H1 (cell line): ENCODE data around the gene TECR. TPM values are rescaled to one million over a fixed set of nuclear protein-coding genes. Genes with fewer than 3 reads are reported as not detected.

Source experiments
- CTCF ChIA-PET: fragments of 300-600 bp; sonication (Branson Sonifier 250); formaldehyde crosslinking; loops from one replicate; lab custom pipeline; 2021; ENCODE audit not compliant: partially characterized antibody; lab: Charles Lee
- POLR2A ChIA-PET: fragments of 300-600 bp; sonication (Branson Sonifier 250); formaldehyde crosslinking; loops from one replicate; lab custom pipeline; 2021; ENCODE audit warnings: inconsistent platforms; ENCODE audit not compliant: partially characterized antibody; lab: Charles Lee
- DNase-seq, 2 experiments: peaks; one replicate each; pipeline versions ENCODE4 v3.0.0 to v3.0.0-alpha.2; 2010 to 2022; ENCODE audit warnings: low spot score in 2 of 2, low read depth in 1 of 2, mixed read lengths in 1 of 2
- FAIRE-seq: peaks from 2 replicates; lab custom pipeline; 2011; peaks lifted over from hg19 to GRCh38; lab: Jason Lieb, UNC
- H2AFZ ChIP-seq: 2 replicates; pipeline ENCODE4 v1.8.1; 2012; ENCODE audit warnings: low read length, inconsistent platforms
- H2AK5ac ChIP-seq: 2 replicates; pipeline ENCODE4 v1.6.1; 2013; ENCODE audit warnings: low read depth, low read length
- H2BK120ac ChIP-seq: replicated peaks from 2 replicates; pipeline ENCODE3; 2013; ENCODE audit warnings: low read depth, low read length, inconsistent platforms
- H2BK12ac ChIP-seq: 2 replicates; pipeline ENCODE4 v1.6.1; 2013; ENCODE audit warnings: low read depth, low read length
- H2BK15ac ChIP-seq: 2 replicates; pipeline ENCODE4 v1.6.1; 2013; ENCODE audit warnings: low read length
- H2BK20ac ChIP-seq: 2 replicates; pipeline ENCODE4 v1.6.1; 2013; ENCODE audit warnings: low read length
- H2BK5ac ChIP-seq: 2 replicates; pipeline ENCODE4 v1.6.1; 2013; ENCODE audit warnings: low read depth, low read length
- H3K14ac ChIP-seq: 2 replicates; pipeline ENCODE4 v1.6.1; 2013; ENCODE audit warnings: inconsistent platforms; ENCODE audit not compliant: insufficient read length
- H3K18ac ChIP-seq: 2 replicates; pipeline ENCODE4 v1.6.1; 2013; ENCODE audit warnings: low read length; ENCODE audit errors: extremely low read depth
- H3K23ac ChIP-seq: 2 replicates; pipeline ENCODE4 v1.6.1; 2013; ENCODE audit warnings: inconsistent platforms; ENCODE audit not compliant: insufficient read length
- H3K23me2 ChIP-seq: 2 replicates; pipeline ENCODE4 v1.6.1; 2013; ENCODE audit warnings: low read depth, low read length
- H3K27ac ChIP-seq: 2 replicates; pipeline ENCODE4 v1.6.1; 2011; ENCODE audit warnings: low read depth, low read length, inconsistent platforms
- H3K27me3 ChIP-seq, 4 experiments: replicated peaks in 1 of 4; 1 replicate in 1 of 4; 2 replicates in 3 of 4; pipeline versions ENCODE4 v1.6.1 to v1.8.1; 2011 to 2013; ENCODE audit warnings: low read length in 3 of 4, mild to moderate bottlenecking in 3 of 4, inconsistent platforms in 2 of 4, mixed read lengths in 2 of 4, moderate library complexity in 1 of 4; ENCODE audit not compliant: control insufficient read depth in 3 of 4, insufficient read depth in 3 of 4; ENCODE audit errors: extremely low read depth in 1 of 4
- H3K36me3 ChIP-seq, 4 experiments: 2 replicates each; pipeline versions ENCODE4 v1.6.1 to v1.8.1; 2011 to 2013; ENCODE audit warnings: mild to moderate bottlenecking in 4 of 4, low read length in 3 of 4, moderate library complexity in 2 of 4, control low read depth in 1 of 4, inconsistent platforms in 1 of 4; ENCODE audit not compliant: insufficient read depth in 4 of 4, control insufficient read depth in 2 of 4
- H3K4ac ChIP-seq: replicated peaks from 2 replicates; pipeline ENCODE3; 2013; ENCODE audit warnings: low read length, low read depth, mixed read lengths, inconsistent platforms; ENCODE audit not compliant: insufficient read length
- H3K4me1 ChIP-seq, 4 experiments: replicated peaks in 1 of 4; 1 replicate in 1 of 4; 2 replicates in 3 of 4; pipeline versions ENCODE4 v1.6.1 to v1.8.1; 2011 to 2013; ENCODE audit warnings: low read length in 3 of 4, inconsistent platforms in 2 of 4, mixed read lengths in 1 of 4; ENCODE audit not compliant: insufficient read depth in 4 of 4, control insufficient read depth in 3 of 4
- H3K4me2 ChIP-seq, 2 experiments: 2 replicates each; pipeline versions ENCODE4 v1.6.1 to v1.8.1; 2011 to 2013; ENCODE audit warnings: low read depth in 2 of 2, low read length in 2 of 2, control low read depth in 1 of 2, inconsistent platforms in 1 of 2, mild to moderate bottlenecking in 1 of 2; ENCODE audit not compliant: insufficient read depth in 1 of 2
- H3K4me3 ChIP-seq, 4 experiments: fragments of 200-600, 300-600 bp in 1 of 4; sonication (generic), shearing (Covaris generic), sonication (Bioruptor Twin) in 1 of 4; 2 replicates each; pipeline versions ENCODE4 v1.5.1 to v1.8.1; 2011 to 2016; ENCODE audit warnings: low read length in 4 of 4, low read depth in 3 of 4, control low read depth in 2 of 4, inconsistent platforms in 2 of 4, mild to moderate bottlenecking in 2 of 4, mixed read lengths in 1 of 4, moderate library complexity in 1 of 4; ENCODE audit not compliant: insufficient read depth in 2 of 4; ENCODE audit errors: extremely low read depth in 1 of 4
- H3K56ac ChIP-seq: replicated peaks from 2 replicates; pipeline ENCODE3; 2013; ENCODE audit warnings: low read depth, mild to moderate bottlenecking, mixed read lengths, low read length, inconsistent platforms; ENCODE audit not compliant: insufficient read length
- H3K79me1 ChIP-seq: 2 replicates; pipeline ENCODE4 v1.6.1; 2013; ENCODE audit warnings: low read depth, low read length, control low read depth
- H3K79me2 ChIP-seq, 2 experiments: 2 replicates each; pipeline versions ENCODE4 v1.6.1 to v1.8.1; 2012 to 2013; ENCODE audit warnings: low read length in 2 of 2, mild to moderate bottlenecking in 2 of 2, inconsistent platforms in 1 of 2; ENCODE audit not compliant: insufficient read depth in 2 of 2, control insufficient read depth in 1 of 2
- H3K9ac ChIP-seq, 4 experiments: replicated peaks in 1 of 4; 1 replicate in 1 of 4; 2 replicates in 3 of 4; pipeline versions ENCODE4 v1.6.1 to v1.8.1; 2011 to 2013; ENCODE audit warnings: low read depth in 3 of 4, low read length in 3 of 4, control low read depth in 2 of 4, mild to moderate bottlenecking in 2 of 4, moderate library complexity in 2 of 4, inconsistent platforms in 1 of 4; ENCODE audit errors: extremely low read depth in 1 of 4
- H3K9me3 ChIP-seq, 2 experiments: 2 replicates each; pipeline versions ENCODE4 v1.6.1 to v1.8.1; 2012 to 2013; ENCODE audit warnings: mild to moderate bottlenecking in 2 of 2, moderate library complexity in 2 of 2, control low read depth in 1 of 2, inconsistent platforms in 1 of 2, low read depth in 1 of 2, low read length in 1 of 2, mixed read lengths in 1 of 2; ENCODE audit not compliant: insufficient read depth in 2 of 2
- H4K20me1 ChIP-seq, 2 experiments: replicated peaks in 1 of 2; 2 replicates each; pipeline versions ENCODE3 to v1.8.1; 2011 to 2013; ENCODE audit warnings: inconsistent platforms in 2 of 2, low read length in 2 of 2, mild to moderate bottlenecking in 1 of 2; ENCODE audit not compliant: insufficient read depth in 2 of 2, control insufficient read depth in 1 of 2
- H4K5ac ChIP-seq: 2 replicates; pipeline ENCODE4 v1.6.1; 2013; ENCODE audit warnings: low read length, low read depth, mixed read lengths, inconsistent platforms; ENCODE audit not compliant: insufficient read length
- H4K8ac ChIP-seq: 2 replicates; pipeline ENCODE4 v1.8.0; 2013; ENCODE audit warnings: mild to moderate bottlenecking, moderate library complexity, low read length, inconsistent platforms; ENCODE audit not compliant: insufficient read depth; ENCODE audit errors: extremely low read depth
- H4K91ac ChIP-seq: replicated peaks from 2 replicates; pipeline ENCODE3; 2013; ENCODE audit warnings: low read length, mixed read lengths, inconsistent platforms; ENCODE audit not compliant: insufficient read length
- BRCA1 ChIP-seq: IDR thresholded peaks from 2 replicates; pipeline ENCODE4 v1.6.1; 2012; ENCODE audit warnings: low read depth, low read length, improper control_type of control experiment
- EGR1 ChIP-seq: IDR thresholded peaks from 2 replicates; pipeline ENCODE4 v1.6.1; 2011; ENCODE audit warnings: low read depth, low read length, borderline replicate concordance
- GABPA ChIP-seq: IDR thresholded peaks from 2 replicates; pipeline ENCODE4 v1.6.1; 2011; ENCODE audit warnings: mild to moderate bottlenecking, low read length, moderate library complexity, borderline replicate concordance; ENCODE audit not compliant: insufficient read depth
- JUND ChIP-seq: IDR thresholded peaks from 2 replicates; pipeline ENCODE4 v1.6.1; 2011; ENCODE audit warnings: mild to moderate bottlenecking, improper control_type of control experiment, low read length
- KDM4A ChIP-seq: IDR thresholded peaks from one replicate; pipeline ENCODE4 v1.7.1; 2012; ENCODE audit warnings: low read depth, mild to moderate bottlenecking, moderate library complexity, low read length, inconsistent platforms; ENCODE audit not compliant: severe bottlenecking
- NRF1 ChIP-seq: IDR thresholded peaks from 2 replicates; pipeline ENCODE4 v1.6.1; 2011; ENCODE audit warnings: mild to moderate bottlenecking, low read depth, low read length, improper control_type of control experiment
- RXRA ChIP-seq: IDR thresholded peaks from 2 replicates; pipeline ENCODE4 v1.6.1; 2011; ENCODE audit warnings: low read depth, mild to moderate bottlenecking, low read length, moderate library complexity; ENCODE audit not compliant: insufficient read depth
- SIN3A ChIP-seq, 2 experiments: IDR thresholded peaks in 1 of 2; conservative IDR thresholded peaks in 1 of 2; 2 replicates each; pipeline ENCODE4 v1.6.1; 2011 to 2012; ENCODE audit warnings: low read length in 2 of 2, improper control_type of control experiment in 1 of 2, low read depth in 1 of 2, mild to moderate bottlenecking in 1 of 2
- SUZ12 ChIP-seq: fragments of 200-600 bp; sonication (generic); IDR thresholded peaks from 2 replicates; pipeline ENCODE4 v1.6.1; 2012; ENCODE audit warnings: mild to moderate bottlenecking, inconsistent platforms, low read length, moderate library complexity, mixed read lengths
- TCF12 ChIP-seq: IDR thresholded peaks from 2 replicates; pipeline ENCODE4 v1.6.1; 2011; ENCODE audit warnings: low read depth, mild to moderate bottlenecking, low read length
- TEAD4 ChIP-seq: IDR thresholded peaks from 2 replicates; pipeline ENCODE4 v1.6.1; 2012; ENCODE audit warnings: low read depth, low read length, inconsistent platforms, mixed read lengths
- YY1 ChIP-seq: IDR thresholded peaks from 2 replicates; pipeline ENCODE4 v1.6.1; 2011; ENCODE audit warnings: low read depth, mild to moderate bottlenecking, low read length
- WGBS, 2 experiments: shearing (Covaris generic) in 1 of 2; methylation state at CpG; one replicate each; pipeline versions ENCODE4 v1.1.6 to v1.1.7; 2013 to 2015; ENCODE audit warnings: low lambda C conversion rate in 2 of 2, mixed read lengths in 2 of 2, inconsistent platforms in 1 of 2, low coverage in 1 of 2, missing lambda C conversion rate in 1 of 2; ENCODE audit not compliant: insufficient replicate concordance in 2 of 2, insufficient coverage in 1 of 2, insufficient read length in 1 of 2; ENCODE audit errors: extremely low coverage in 1 of 2, missing lambda C conversion rate in 1 of 2; 5-methylcytosine and 5-hydroxymethylcytosine counted together
- polyA plus RNA-seq, 7 experiments: library from polyadenylated mRNA; depleted of rRNA in 3 of 7; stranded (reverse) in 5 of 7; unstranded in 2 of 7; fragments of >200 nt in 5 of 7; fragments of 200-250 nt in 2 of 7; gene quantifications; 1 replicate in 5 of 7; 2 replicates in 1 of 7; 4 replicates in 1 of 7; pipeline versions ENCODE4 v1.2.1 to v1.2.3, GENCODE V29; 2011 to 2013; ENCODE audit warnings: missing spikeins in 2 of 7, mixed read lengths in 2 of 7
- total RNA-seq: library from RNA; stranded (reverse); fragmentation: NEBNext Ultra II Directional; extraction: Animal tissue kit (Norgen Biotek cat#: 25700); gene quantifications from 2 replicates; pipeline ENCODE4 v1.2.1, GENCODE V29; 2021
- TF ChIP-seq, protein P1 (sequence below): IDR thresholded peaks from 2 replicates; pipeline ENCODE4 v1.6.1; 2012; ENCODE audit warnings: inconsistent platforms

The TECR gene
- total and polyA plus RNA-seq, 2 of the 8 experiments (the other 6 are each of a cell fraction or from before 2014, with no cell fraction given): 172 to 405 TPM

- WGBS, 2 experiments: 80% methylated on average over 4 of the region's 4 CpGs; no CpG with 5 or more reads in 1 of the 2 experiments
- Histone ChIP-seq H2AFZ (no peak overlapping the region), H3K79me1 (peaks cover 8% of the 10 kb centered on the region), H3K18ac (no peak overlapping the region), H4K20me1 (no peaks in the 10 kb centered on the region), H3K4me3 (no peak overlapping the region), H2BK120ac (no peak overlapping the region), H3K23me2 (peaks cover 4% of the 10 kb centered on the region), H2AK5ac (no peak overlapping the region), H2BK12ac (no peak overlapping the region), H3K14ac (no peak overlapping the region), H3K4ac (no peak overlapping the region), H3K36me3 (no peaks in the 10 kb centered on the region), H2BK5ac (peak overlapping the region; percentile 31; the same call in 1 of the 2 replicates), H3K4me2 (no peak overlapping the region), H3K79me2 (peaks cover 4 to 17% of the 10 kb centered on the region in 2 experiments), H4K5ac (no peak overlapping the region), H4K91ac (no peak overlapping the region), H3K27ac (no peak overlapping the region), H2BK20ac (no peak overlapping the region), H3K4me1 (peaks cover 0 to 2% (median 1%) of the 10 kb centered on the region in 4 experiments; a peak in 3 of 7 replicates), H3K27me3 (no peaks in the 10 kb centered on the region), H2BK15ac (no peak overlapping the region; the same call in 1 of the 2 replicates), H3K9me3 (no peaks in the 10 kb centered on the region), H3K56ac (no peak overlapping the region), H3K23ac (no peak overlapping the region), H3K9ac (no peak overlapping the region), H4K8ac (no peak overlapping the region)
- no peak for FAIRE-seq
- no peak for DNase-seq
- CTCF ChIA-PET: interaction anchor here (1.1 kb wide), 1 partner anchor 21 kb away, joined by 4 read pairs; no protein-coding TSS in a partner anchor
- POLR2A ChIA-PET: interaction anchor here (0.6 to 2.2 kb wide), 5 partner anchors 8 to 752 kb away, joined by 3 to 7 read pairs (median 3); partner anchors contain the start of genes C19orf53, DNAJB1 and GIPC1
- TF ChIP-seq SUZ12 (no peak), GABPA (no peak), SIN3A (conservative IDR thresholded peaks at IDR 0.05 in 1 of 2, IDR thresholded peaks at IDR 0.05 in 1 of 2; ENCODE audit: low read depth in 1 of 2, low read length in 2 of 2) (no peak), BRCA1 (no peak), NRF1 (no peak), RXRA (no peak), TCF12 (no peak), KDM4A (no peak), JUND (no peak), YY1 (no peak), TEAD4 (no peak), EGR1 (no peak)
- TF ChIP-seq, protein P1, sequence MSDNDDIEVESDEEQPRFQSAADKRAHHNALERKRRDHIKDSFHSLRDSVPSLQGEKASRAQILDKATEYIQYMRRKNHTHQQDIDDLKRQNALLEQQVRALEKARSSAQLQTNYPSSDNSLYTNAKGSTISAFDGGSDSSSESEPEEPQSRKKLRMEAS: no peak
Measured at GRCh38 chr19:14526423-14526822, 3.0 kb upstream of the TECR start.
